Measurements from ENCODE around the gene SIRT3.
"Not testable (repeated sequence)": the region's sequence is repeated elsewhere in the genome, so short reads cannot be mapped to it uniquely, and the experiment has no call there.

Gene SIRT3

GRCh38 chr11:203056-203944 is 32.8 kb downstream of the SIRT3 start:
- no peak for DNase-seq (ENCODE audit: low spot score)

- no peak for DNase-seq (ENCODE audit: low spot score)
Observed at GRCh38 chr11:202490-202889, 33.7 kb downstream of the SIRT3 start.

- no peak for DNase-seq (ENCODE audit: low spot score)
Observed at GRCh38 chr11:201966-202365, 34.2 kb downstream of the SIRT3 start.

- no peak for DNase-seq (ENCODE audit: low spot score)
Observed at GRCh38 chr11:200224-201003, 35.7 kb downstream of the SIRT3 start.

- DNase-seq (ENCODE audit: low spot score), result no peak
Observed at GRCh38 chr11:199782-200181, 36.4 kb downstream of the SIRT3 start.

GRCh38 chr11:199004-199581 is 37.0 kb downstream of the SIRT3 start:
- no peak for DNase-seq (ENCODE audit: low spot score)

GRCh38 chr11:198236-198806 is 37.8 kb downstream of the SIRT3 start:
- DNase-seq (ENCODE audit: low spot score), result no peak

GRCh38 chr11:197741-198235 is 38.4 kb downstream of the SIRT3 start:
- no peak for DNase-seq (ENCODE audit: low spot score)

- no peak for DNase-seq (ENCODE audit: low spot score)
Observed at GRCh38 chr11:196786-197731, 39.1 kb downstream of the SIRT3 start.

GRCh38 chr11:193481-193880 is 42.7 kb downstream of the SIRT3 start:
- not testable (repeated sequence) for DNase-seq (ENCODE audit: low spot score)

- not testable (repeated sequence) for DNase-seq (ENCODE audit: low spot score)
Observed at GRCh38 chr11:192674-193128, 43.4 kb downstream of the SIRT3 start, which contains the start of gene SCGB1C1. SCGB1C1 (plus strand) TSS chr11:193078; CDS start chr11:193100, 22 bp downstream.

- not testable (repeated sequence) for DNase-seq (ENCODE audit: low spot score)
Observed at GRCh38 chr11:191490-192478, 44.4 kb downstream of the SIRT3 start.

- DNase-seq (ENCODE audit: low spot score), result not testable (repeated sequence)
Observed at GRCh38 chr11:190546-190945, 45.6 kb downstream of the SIRT3 start.

GRCh38 chr11:189843-190311 is 46.3 kb downstream of the SIRT3 start:
- DNase-seq (ENCODE audit: low spot score), result not testable (repeated sequence)

GRCh38 chr11:189200-189783 is 46.9 kb downstream of the SIRT3 start:
- not testable (repeated sequence) for DNase-seq (ENCODE audit: low spot score)

GRCh38 chr11:180242-180641 is 55.9 kb downstream of the SIRT3 start:
- not testable (repeated sequence) for DNase-seq (ENCODE audit: low spot score)
